Central memory CD8-positive, alpha-beta T cell (primary cell): Measurements from ENCODE around the gene KPNA3.
"Not testable (repeated sequence)": the region's sequence is repeated elsewhere in the genome, so short reads cannot be mapped to it uniquely, and the experiment has no call there.

Source experiments
- ATAC-seq: fragments of 150-1000 bp; cut with Tn5 transposase; replicated peaks from 2 replicates; pipeline ENCODE4 v1.10.0; 2022; ENCODE audit warnings: mild to moderate bottlenecking, moderate FRiP score, moderate number of reproducible peaks; ENCODE audit not compliant: poor library complexity, severe bottlenecking; ENCODE audit errors: extremely low read depth
- DNase-seq, 2 donors: peaks; one replicate each; pipeline ENCODE4 v3.0.0; 2021; ENCODE audit warnings: low spot score in 2 of 2
- H3K27ac Mint-ChIP-seq: one replicate; pipeline ENCODE4 v1.8.0; 2022; ENCODE audit warnings: low read depth, mild to moderate bottlenecking, moderate library complexity, mixed read lengths
- H3K27me3 Mint-ChIP-seq: one replicate; pipeline ENCODE4 v1.8.0; 2022; ENCODE audit warnings: mixed read lengths
- H3K36me3 Mint-ChIP-seq: one replicate; pipeline ENCODE4 v1.8.0; 2022; ENCODE audit warnings: mild to moderate bottlenecking, moderate library complexity, mixed read lengths; ENCODE audit not compliant: insufficient read depth
- H3K4me1 Mint-ChIP-seq: one replicate; pipeline ENCODE4 v1.8.0; 2022; ENCODE audit warnings: mixed read lengths
- H3K4me3 Mint-ChIP-seq: one replicate; pipeline ENCODE4 v1.8.0; 2022; ENCODE audit warnings: mild to moderate bottlenecking, moderate library complexity, mixed read lengths
- H3K9me3 Mint-ChIP-seq: one replicate; pipeline ENCODE4 v1.8.0; 2022; ENCODE audit warnings: mixed read lengths

KPNA3 gene

DNA sequence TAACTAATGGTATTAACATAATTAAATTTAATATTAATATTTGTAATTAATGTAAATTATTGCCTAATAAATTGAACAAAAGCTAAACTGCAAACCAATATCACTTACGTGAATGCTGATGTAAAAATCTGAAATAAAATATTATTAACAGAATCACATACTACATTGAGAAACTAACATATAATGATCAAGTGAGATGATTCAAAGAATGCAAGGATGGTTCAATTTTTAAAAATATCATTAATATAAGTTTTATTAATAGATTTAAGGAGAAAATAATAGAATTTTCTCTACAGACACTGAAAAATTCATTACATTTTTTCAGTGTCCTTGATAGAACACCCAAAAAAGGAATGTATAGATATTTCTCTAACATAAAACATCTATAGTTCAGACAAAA lies 77.7 kb downstream of the KPNA3 start:
- ATAC-seq (no peak), DNase-seq (no peak)
- Mint-ChIP-seq H3K4me1 (no peaks in the 10 kb centered on the region), H3K27me3 (no peaks in the 10 kb centered on the region), H3K36me3 (peaks cover 23% of the 10 kb centered on the region), H3K9me3 (peaks cover 14% of the 10 kb centered on the region), H3K27ac (no peak overlapping the region), H3K4me3 (no peak overlapping the region)

GRCh38 chr13:49711218-49711863 lies 81.1 kb downstream of the KPNA3 start:
- no peak for ATAC-seq
- Mint-ChIP-seq H3K36me3 (peaks cover 32% of the 10 kb centered on the region), H3K27me3 (no peaks in the 10 kb centered on the region), H3K9me3 (peaks cover 5% of the 10 kb centered on the region), H3K27ac (no peak overlapping the region), H3K4me1 (no peaks in the 10 kb centered on the region), H3K4me3 (no peak overlapping the region)
- no peak for DNase-seq

GRCh38 chr13:49704264-49704663 lies 88.2 kb downstream of the KPNA3 start:
- ATAC-seq, H3K27ac Mint-ChIP-seq: not testable (repeated sequence)
- H3K36me3 Mint-ChIP-seq: peaks cover 38% of the 10 kb centered on the region

GRCh38 chr13:49701491-49701890 lies 91.0 kb downstream of the KPNA3 start:
- Mint-ChIP-seq H3K4me3 (no peak overlapping the region), H3K9me3 (no peaks in the 10 kb centered on the region), H3K27ac (no peak overlapping the region)

More at GRCh38 chr13:49704264-49704663, 88.2 kb downstream of the KPNA3 start:
- not testable (repeated sequence) for H3K4me1 Mint-ChIP-seq, H3K9me3 Mint-ChIP-seq, H3K27me3 Mint-ChIP-seq, DNase-seq, H3K4me3 Mint-ChIP-seq

DNA sequence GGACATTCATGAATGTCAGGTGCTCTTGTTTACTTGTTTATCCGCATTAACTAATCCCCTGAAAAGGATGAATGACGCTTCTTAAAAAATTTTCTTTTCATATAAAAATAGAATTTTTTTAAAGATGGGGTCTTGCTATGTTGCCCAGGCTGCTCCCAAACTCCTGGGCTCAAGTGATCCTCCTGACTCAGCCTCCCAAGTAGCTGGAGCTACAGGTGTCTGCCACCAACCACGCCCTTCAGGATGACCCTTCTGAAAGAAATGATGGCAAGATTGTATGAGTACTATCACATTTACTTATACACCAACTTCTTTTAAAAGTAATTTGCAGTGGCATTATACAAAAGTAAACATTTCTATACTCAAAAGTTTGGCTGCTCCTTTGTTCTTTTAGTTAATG lies 95.0 kb downstream of the KPNA3 start:
- ATAC-seq (no peak), DNase-seq (no peak)
- H3K36me3 Mint-ChIP-seq: peaks cover 15% of the 10 kb centered on the region
- H3K9me3 Mint-ChIP-seq: no peaks in the 10 kb centered on the region
- H3K27me3 Mint-ChIP-seq: no peaks in the 10 kb centered on the region
- H3K4me3 Mint-ChIP-seq: no peak overlapping the region
- no peaks in the 10 kb centered on the region for H3K4me1 Mint-ChIP-seq
- H3K27ac Mint-ChIP-seq: no peak overlapping the region

More at GRCh38 chr13:49701491-49701890, 91.0 kb downstream of the KPNA3 start:
- peaks cover 22% of the 10 kb centered on the region for H3K36me3 Mint-ChIP-seq
- H3K4me1 Mint-ChIP-seq: no peaks in the 10 kb centered on the region
- DNase-seq (no peak), ATAC-seq (no peak)
- no peaks in the 10 kb centered on the region for H3K27me3 Mint-ChIP-seq

- DNase-seq (no peak), ATAC-seq (no peak)
- no peak overlapping the region for H3K27ac Mint-ChIP-seq
- no peaks in the 10 kb centered on the region for H3K27me3 Mint-ChIP-seq
- H3K36me3 Mint-ChIP-seq: peaks cover 4% of the 10 kb centered on the region
- peaks cover 7% of the 10 kb centered on the region for H3K4me1 Mint-ChIP-seq
- no peak overlapping the region for H3K4me3 Mint-ChIP-seq
- no peaks in the 10 kb centered on the region for H3K9me3 Mint-ChIP-seq
These were observed 98.0 kb downstream of the KPNA3 start for GRCh38 chr13:49694446-49694845.

DNA sequence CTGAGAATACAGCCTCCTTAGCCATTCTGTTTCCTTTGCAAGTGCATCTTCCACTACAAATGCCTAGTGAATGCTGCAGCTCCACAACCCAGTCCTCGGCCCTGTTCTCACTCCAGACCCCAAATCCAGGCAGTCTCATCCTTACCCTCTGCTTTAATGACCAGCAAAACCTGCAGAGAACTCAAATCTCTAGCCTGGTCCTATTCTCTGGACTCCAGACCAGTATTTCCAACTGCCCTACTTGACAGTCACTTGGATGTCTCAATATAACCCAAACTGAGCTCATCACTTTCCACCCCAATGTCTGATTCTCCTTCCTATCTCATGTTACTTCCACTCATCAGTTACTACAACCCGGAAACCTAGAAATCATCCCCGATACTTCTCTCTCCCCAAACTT lies 98.6 kb downstream of the KPNA3 start:
- ATAC-seq (no peak), DNase-seq (no peak)
- Mint-ChIP-seq H3K27me3 (no peaks in the 10 kb centered on the region), H3K36me3 (peaks cover 4% of the 10 kb centered on the region), H3K4me1 (peaks cover 8% of the 10 kb centered on the region), H3K27ac (no peak overlapping the region), H3K4me3 (no peak overlapping the region), H3K9me3 (no peaks in the 10 kb centered on the region)

DNA sequence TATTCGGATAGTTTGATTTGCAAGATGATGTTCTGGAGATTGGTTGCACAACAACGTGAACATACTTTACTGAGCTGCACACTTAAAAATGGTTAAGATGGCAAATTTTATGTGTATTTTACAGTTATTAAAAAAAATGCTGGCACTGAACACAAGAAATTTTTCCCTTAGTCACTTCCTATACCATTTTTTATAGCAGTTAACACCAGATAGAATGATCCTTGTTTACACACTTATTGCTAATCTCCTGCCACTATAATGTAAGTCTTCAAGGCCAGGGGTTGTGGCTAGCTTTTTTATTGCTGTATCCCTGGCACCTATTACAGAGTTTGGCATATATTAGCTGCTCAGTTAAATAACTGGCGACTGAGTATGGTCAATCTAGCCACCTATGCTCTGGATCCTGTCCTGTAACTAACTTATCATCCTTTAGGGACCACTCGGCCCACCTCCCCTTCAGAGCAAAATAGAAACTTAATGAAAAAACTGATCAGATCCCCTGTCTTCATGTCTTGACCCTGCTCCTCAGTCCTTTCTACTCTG lies 99.2 kb downstream of the KPNA3 start:
- Mint-ChIP-seq H3K4me3 (no peak overlapping the region), H3K27me3 (no peaks in the 10 kb centered on the region), H3K36me3 (peaks cover 7% of the 10 kb centered on the region), H3K27ac (no peak overlapping the region), H3K4me1 (peaks cover 11% of the 10 kb centered on the region), H3K9me3 (no peaks in the 10 kb centered on the region)
- no peak for ATAC-seq
- no peak for DNase-seq

- Mint-ChIP-seq H3K4me3 (peak within 1 kb of the TSS; percentile 80), H3K4me1 (peaks cover 23% of the 10 kb centered on the region), H3K27me3 (no peaks in the 10 kb centered on the region), H3K9me3 (no peaks in the 10 kb centered on the region), H3K27ac (no peak within 1 kb of the TSS), H3K36me3 (peaks cover 5% of the 10 kb centered on the region)
- DNase-seq: peak; percentile 57
- peak; percentile 87 for ATAC-seq
These were observed 101.3 kb downstream of the KPNA3 start, which contains the start of gene EBPL for GRCh38 chr13:49690995-49691784. Gene EBPL (minus strand): TSS chr13:49691486. CDS start chr13:49691424, 62 bp downstream.

DNA sequence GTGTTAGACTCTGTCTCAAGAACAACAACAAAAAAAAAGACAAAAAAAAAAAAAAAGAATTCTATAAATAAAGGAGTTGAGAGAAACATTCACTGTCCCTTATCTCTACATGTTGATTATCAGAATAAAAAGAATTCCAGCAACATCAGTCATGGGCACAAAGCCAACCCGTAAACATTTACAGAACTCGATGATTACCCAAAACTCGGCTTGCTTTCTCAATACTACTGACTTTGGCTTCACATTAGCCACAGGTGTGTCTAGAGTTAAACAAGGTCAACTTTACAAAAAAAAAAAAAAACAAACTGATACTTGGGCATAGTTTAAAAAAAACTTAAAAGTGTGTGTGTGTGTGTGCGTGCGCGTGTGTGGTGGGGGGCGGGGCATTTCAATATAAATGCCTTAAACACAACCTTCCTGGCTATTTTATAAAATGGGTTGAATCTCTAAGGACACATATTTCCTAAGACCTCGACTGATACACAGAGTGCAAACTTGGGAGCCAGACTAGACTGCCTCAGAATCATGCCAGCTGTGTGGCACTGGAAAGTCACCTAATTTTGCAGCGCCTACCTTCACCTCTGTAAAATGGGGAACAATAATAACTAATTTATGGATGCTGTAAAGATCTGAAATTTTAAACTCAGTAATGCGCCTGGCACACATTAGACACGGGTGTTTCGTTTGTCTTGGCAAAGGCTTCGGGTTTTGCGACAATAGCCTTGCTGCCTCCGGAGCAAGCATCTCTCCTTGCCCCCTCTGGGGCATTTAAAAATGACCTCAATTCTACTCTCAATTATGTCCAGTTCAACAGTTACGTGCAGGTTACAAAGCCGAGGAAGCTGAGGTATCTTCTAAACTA lies 102.1 kb downstream of the KPNA3 start:
- Mint-ChIP-seq H3K27ac (no peak overlapping the region), H3K27me3 (no peaks in the 10 kb centered on the region), H3K4me3 (peak overlapping the region; percentile 80), H3K9me3 (no peaks in the 10 kb centered on the region), H3K36me3 (peaks cover 8% of the 10 kb centered on the region), H3K4me1 (peaks cover 24% of the 10 kb centered on the region)
- DNase-seq (no peak), ATAC-seq (peak; percentile 10)

GRCh38 chr13:49683489-49683888 lies 109.0 kb downstream of the KPNA3 start:
- Mint-ChIP-seq H3K27ac (no peak overlapping the region), H3K27me3 (no peaks in the 10 kb centered on the region), H3K9me3 (no peaks in the 10 kb centered on the region), H3K4me3 (peak overlapping the region; percentile 29), H3K36me3 (peaks cover 7% of the 10 kb centered on the region), H3K4me1 (peaks cover 22% of the 10 kb centered on the region)
- DNase-seq (no peak), ATAC-seq (no peak)

DNA sequence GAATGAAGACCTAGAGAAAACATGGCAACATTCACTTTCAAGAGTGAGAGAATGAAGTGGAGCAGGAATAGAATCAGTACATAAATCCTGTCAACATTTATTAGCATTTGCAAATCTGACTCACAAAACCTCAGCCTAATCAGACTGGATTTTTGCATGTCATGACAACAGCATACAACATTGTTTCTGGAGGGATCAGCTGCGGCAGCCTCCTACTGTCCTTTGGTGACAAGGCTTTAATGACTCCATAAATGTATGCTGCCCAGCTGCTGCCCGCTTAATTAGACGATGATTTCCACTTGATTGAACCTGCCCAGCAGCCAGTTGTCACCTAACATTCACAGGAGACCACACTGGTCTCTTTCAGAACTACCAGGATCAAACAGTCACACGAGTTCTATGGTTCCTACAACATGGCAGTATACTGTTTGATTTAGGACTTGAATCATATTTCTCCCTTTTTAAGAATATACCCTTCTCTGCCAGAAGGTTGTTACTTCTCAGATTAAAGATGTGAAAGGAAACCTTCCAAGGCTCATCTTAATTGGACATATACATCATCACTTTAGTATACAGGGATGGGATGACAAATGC lies 110.5 kb downstream of the KPNA3 start:
- ATAC-seq (no peak), DNase-seq (no peak)
- H3K9me3 Mint-ChIP-seq: no peaks in the 10 kb centered on the region
- no peaks in the 10 kb centered on the region for H3K27me3 Mint-ChIP-seq
- no peak overlapping the region for H3K27ac Mint-ChIP-seq
- H3K4me3 Mint-ChIP-seq: no peak overlapping the region
- H3K36me3 Mint-ChIP-seq: peaks cover 7% of the 10 kb centered on the region
- H3K4me1 Mint-ChIP-seq: peaks cover 17% of the 10 kb centered on the region
